ENCODE results near the gene ITPRID2.

DNA sequence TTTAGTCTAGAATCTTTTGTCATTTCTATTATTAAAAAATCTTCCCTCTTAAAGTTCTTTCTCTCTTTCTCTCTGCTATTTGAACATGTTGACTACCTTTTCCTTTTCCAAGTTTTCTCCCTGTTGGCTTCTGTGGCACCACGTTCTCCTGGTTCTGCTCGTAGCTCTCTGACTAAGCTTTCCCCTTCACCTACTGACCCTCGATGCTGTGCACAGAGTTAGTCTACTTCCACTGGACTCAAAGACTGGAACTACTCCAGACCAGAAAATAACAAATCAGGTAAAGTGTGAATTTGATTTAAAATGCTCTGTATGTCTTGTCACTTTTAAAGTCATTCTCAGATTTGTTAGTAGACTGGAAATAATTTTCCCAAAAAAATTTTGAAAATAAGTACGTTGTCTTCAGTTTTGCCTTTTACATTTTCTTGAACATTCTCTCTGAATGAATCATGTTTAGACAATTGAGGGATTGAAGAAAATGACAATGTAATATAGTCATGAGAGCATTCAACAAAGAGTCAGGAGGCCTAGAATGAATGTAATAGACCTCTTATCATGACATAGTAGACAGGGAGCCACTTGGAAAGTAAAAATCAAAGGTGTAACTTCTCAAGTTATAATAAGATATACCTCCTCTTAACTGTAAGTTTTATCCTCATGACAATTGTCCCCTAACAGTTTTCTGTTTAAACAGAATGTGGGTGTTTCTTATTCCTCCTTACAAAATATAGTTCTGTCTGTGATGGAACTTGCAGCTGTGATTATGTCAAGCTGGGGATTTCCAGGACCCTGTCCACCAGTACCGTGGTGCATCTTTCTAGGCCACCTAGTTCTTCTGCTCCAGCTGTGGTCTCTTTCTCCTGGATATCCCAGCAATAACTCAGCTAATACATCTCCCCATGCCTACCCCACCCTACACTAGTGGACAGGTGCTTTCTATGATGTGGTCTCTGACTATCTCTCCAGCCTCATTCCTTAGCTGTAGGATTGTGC, 25.5 kb downstream of the ITPRID2 start:
- TF ChIP-seq, protein P1, sequence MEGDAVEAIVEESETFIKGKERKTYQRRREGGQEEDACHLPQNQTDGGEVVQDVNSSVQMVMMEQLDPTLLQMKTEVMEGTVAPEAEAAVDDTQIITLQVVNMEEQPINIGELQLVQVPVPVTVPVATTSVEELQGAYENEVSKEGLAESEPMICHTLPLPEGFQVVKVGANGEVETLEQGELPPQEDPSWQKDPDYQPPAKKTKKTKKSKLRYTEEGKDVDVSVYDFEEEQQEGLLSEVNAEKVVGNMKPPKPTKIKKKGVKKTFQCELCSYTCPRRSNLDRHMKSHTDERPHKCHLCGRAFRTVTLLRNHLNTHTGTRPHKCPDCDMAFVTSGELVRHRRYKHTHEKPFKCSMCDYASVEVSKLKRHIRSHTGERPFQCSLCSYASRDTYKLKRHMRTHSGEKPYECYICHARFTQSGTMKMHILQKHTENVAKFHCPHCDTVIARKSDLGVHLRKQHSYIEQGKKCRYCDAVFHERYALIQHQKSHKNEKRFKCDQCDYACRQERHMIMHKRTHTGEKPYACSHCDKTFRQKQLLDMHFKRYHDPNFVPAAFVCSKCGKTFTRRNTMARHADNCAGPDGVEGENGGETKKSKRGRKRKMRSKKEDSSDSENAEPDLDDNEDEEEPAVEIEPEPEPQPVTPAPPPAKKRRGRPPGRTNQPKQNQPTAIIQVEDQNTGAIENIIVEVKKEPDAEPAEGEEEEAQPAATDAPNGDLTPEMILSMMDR (IDR thresholded peaks at IDR 0.05) = no peak
- TF ChIP-seq POLR2A (IDR thresholded peaks at IDR 0.05) = no peak
